ENCODE measurements around the gene BABAM2. TPM values are rescaled to one million over a fixed set of nuclear protein-coding genes. Genes with fewer than 3 reads are reported as not detected.

Gene BABAM2
- total RNA-seq, 1 experiment from 2014 or later: 16.3 TPM

GRCh38 chr2:28150994-28151393 lies 260.5 kb downstream of the BABAM2 start:
- Histone ChIP-seq H3K9ac (ENCODE audit: low read length) (no peak overlapping the region), H3K27me3 (ENCODE audit: low read length) (no peaks in the 10 kb centered on the region), H3K4me3 (ENCODE audit: low read length) (no peak overlapping the region), H3K4me1 (ENCODE audit: insufficient read depth, low read length) (no peaks in the 10 kb centered on the region), H3K4me2 (ENCODE audit: low read length) (no peak overlapping the region), H3K9me3 (ENCODE audit: low read length) (peaks cover 12% of the 10 kb centered on the region; the same call in 1 of the 2 replicates), H2AFZ (ENCODE audit: low read length) (no peak overlapping the region), H3K9me2 (replicated peaks; ENCODE audit: low read length) (no peaks in the 10 kb centered on the region), H3K27ac (ENCODE audit: low read length) (no peak overlapping the region), H3K36me3 (ENCODE audit: low read depth, low read length) (peaks cover 6% of the 10 kb centered on the region; the same call in 1 of the 2 replicates), H3F3A (ENCODE audit: low read length, unreplicated experiment) (no peaks in the 10 kb centered on the region), H4K20me1 (ENCODE audit: low read length) (no peaks in the 10 kb centered on the region), H3K79me2 (ENCODE audit: low read length) (no peaks in the 10 kb centered on the region)
- intact Hi-C loops (cut with micrococcal nuclease): no loop called here
- BruUV-seq (replicated peaks): no TSS peak
- CTCF ChIA-PET: no interaction called here
- DNase-seq (no peak), ATAC-seq (no peak)
- POLR2A ChIA-PET (ENCODE audit: unreplicated experiment): no interaction called here
- TF ChIP-seq CTCF (conservative IDR thresholded peaks at IDR 0.05; ENCODE audit: low read depth, low read length) (no peak), EZH2 (IDR thresholded peaks at IDR 0.05; ENCODE audit: low read length, unreplicated experiment) (no peak), EZH2phosphoT487 (IDR thresholded peaks at IDR 0.05; ENCODE audit: borderline replicate concordance, low read length) (no peak)

- ChIA-PET POLR2A (ENCODE audit: unreplicated experiment) (no interaction called here), CTCF (interaction anchor here (0.5 kb wide), 1 partner anchor 132 kb away, joined by 3 read pairs; no protein-coding TSS in a partner anchor)
- H3K36me3 ChIP-seq (ENCODE audit: low read depth, low read length): peaks cover 7% of the 10 kb centered on the region; the same call in 1 of the 2 replicates
- no peaks in the 10 kb centered on the region for H4K20me1 ChIP-seq (ENCODE audit: low read length)
- no peaks in the 10 kb centered on the region for H3K27me3 ChIP-seq (ENCODE audit: low read length)
- H3K4me3 ChIP-seq (ENCODE audit: low read length): no peak overlapping the region
- no TSS peak for BruUV-seq (replicated peaks)
- intact Hi-C loops (cut with micrococcal nuclease): no loop called here
- H3K27ac ChIP-seq (ENCODE audit: low read length): no peak overlapping the region
- H3K9ac ChIP-seq (ENCODE audit: low read length): no peak overlapping the region
- TF ChIP-seq EZH2 (IDR thresholded peaks at IDR 0.05; ENCODE audit: low read length, unreplicated experiment) (no peak), EZH2phosphoT487 (IDR thresholded peaks at IDR 0.05; ENCODE audit: borderline replicate concordance, low read length) (no peak), CTCF (conservative IDR thresholded peaks at IDR 0.05; ENCODE audit: low read depth, low read length) (no peak)
- peaks cover 13% of the 10 kb centered on the region; the same call in 1 of the 2 replicates for H3K9me3 ChIP-seq (ENCODE audit: low read length)
- no peak for ATAC-seq
- H2AFZ ChIP-seq (ENCODE audit: low read length): no peak overlapping the region
- H3K4me1 ChIP-seq (ENCODE audit: insufficient read depth, low read length): no peaks in the 10 kb centered on the region
- DNase-seq: no peak
- no peaks in the 10 kb centered on the region for H3K79me2 ChIP-seq (ENCODE audit: low read length)
- H3K9me2 ChIP-seq (replicated peaks; ENCODE audit: low read length): no peaks in the 10 kb centered on the region
- H3K4me2 ChIP-seq (ENCODE audit: low read length): no peak overlapping the region
- H3F3A ChIP-seq (ENCODE audit: low read length, unreplicated experiment): no peaks in the 10 kb centered on the region
Measured at GRCh38 chr2:28152585-28153280, 262.2 kb downstream of the BABAM2 start.

- CTCF ChIA-PET: no interaction called here
Measured at GRCh38 chr2:28153851-28154250, 263.3 kb downstream of the BABAM2 start.

More at GRCh38 chr2:28153851-28154250, 263.3 kb downstream of the BABAM2 start:
- Histone ChIP-seq H3K36me3 (ENCODE audit: low read depth, low read length) (peaks cover 7% of the 10 kb centered on the region; the same call in 1 of the 2 replicates), H3K4me3 (ENCODE audit: low read length) (no peak overlapping the region), H2AFZ (ENCODE audit: low read length) (no peak overlapping the region), H3K79me2 (ENCODE audit: low read length) (no peaks in the 10 kb centered on the region), H3K4me2 (ENCODE audit: low read length) (no peak overlapping the region), H3K27ac (ENCODE audit: low read length) (no peak overlapping the region), H3F3A (ENCODE audit: low read length, unreplicated experiment) (no peaks in the 10 kb centered on the region), H3K9ac (ENCODE audit: low read length) (no peak overlapping the region), H4K20me1 (ENCODE audit: low read length) (no peaks in the 10 kb centered on the region), H3K9me3 (ENCODE audit: low read length) (peaks cover 13% of the 10 kb centered on the region; the same call in 1 of the 2 replicates), H3K27me3 (ENCODE audit: low read length) (no peaks in the 10 kb centered on the region), H3K9me2 (replicated peaks; ENCODE audit: low read length) (no peaks in the 10 kb centered on the region), H3K4me1 (ENCODE audit: insufficient read depth, low read length) (no peaks in the 10 kb centered on the region)
- no peak for TF ChIP-seq EZH2phosphoT487 (IDR thresholded peaks at IDR 0.05; ENCODE audit: borderline replicate concordance, low read length)
- no peak for TF ChIP-seq EZH2 (IDR thresholded peaks at IDR 0.05; ENCODE audit: low read length, unreplicated experiment)
- TF ChIP-seq CTCF (conservative IDR thresholded peaks at IDR 0.05; ENCODE audit: low read depth, low read length): no peak
- BruUV-seq (replicated peaks): no TSS peak
- intact Hi-C loops (cut with micrococcal nuclease): no loop called here
- no peak for DNase-seq
- POLR2A ChIA-PET (ENCODE audit: unreplicated experiment): no interaction called here
- ATAC-seq: no peak

All from PC-3 (cell line).